B cell (primary cell): ENCODE measurements around the gene AHDC1. TPM values are rescaled to one million over a fixed set of nuclear protein-coding genes. Genes with fewer than 3 reads are reported as not detected.

Source experiments
- ATAC-seq: fragments of 200-7000 bp; cut with Tn5 transposase; one replicate; pipeline ENCODE4 v1.10.0; 2021; ENCODE audit warnings: low read depth, mild to moderate bottlenecking, moderate number of reproducible peaks, moderate library complexity
- CTCF ChIA-PET: fragments of 350-600 bp; sonication (Branson Sonifier 250); formaldehyde crosslinking; loops from one replicate; lab custom pipeline; 2021; ENCODE audit warnings: antibody characterized with exemption, inconsistent platforms; lab: Charles Lee
- POLR2A ChIA-PET: fragments of 350-600 bp; sonication (Branson Sonifier 250); formaldehyde crosslinking; loops from one replicate; lab custom pipeline; 2021; ENCODE audit warnings: antibody characterized with exemption; lab: Charles Lee
- DNase-seq: peaks from one replicate; pipeline ENCODE4 v3.0.0; 2013
- H2AFZ ChIP-seq: 2 replicates; pipeline ENCODE4 v1.6.1; 2012; ENCODE audit warnings: mild to moderate bottlenecking, low read depth, low read length; ENCODE audit not compliant: insufficient read depth, poor library complexity, severe bottlenecking
- H3K27ac ChIP-seq, 2 donors: 1 replicate in 1 of 2; 2 replicates in 1 of 2; pipeline ENCODE4 v1.5.1; 2012 to 2013; ENCODE audit warnings: low read length in 2 of 2, mild to moderate bottlenecking in 2 of 2, moderate library complexity in 1 of 2
- H3K27me3 ChIP-seq, 4 experiments: fragments of 200-600 bp in 1 of 4; sonication (generic) in 1 of 4; replicated peaks in 1 of 4; 1 replicate in 2 of 4; 2 replicates in 2 of 4; pipeline versions ENCODE4 v1.6.1 to v1.7.0; 2013 to 2016; ENCODE audit warnings: low read length in 3 of 4, mild to moderate bottlenecking in 2 of 4, mixed read lengths in 1 of 4, moderate library complexity in 1 of 4; ENCODE audit not compliant: insufficient read depth in 4 of 4, control insufficient read depth in 3 of 4; ENCODE audit errors: control extremely low read depth in 1 of 4
- H3K36me3 ChIP-seq, 2 experiments: replicated peaks in 1 of 2; 1 replicate in 1 of 2; 2 replicates in 1 of 2; pipeline versions ENCODE4 v1.6.1 to v1.7.1; 2013; ENCODE audit warnings: low read length in 1 of 2; ENCODE audit not compliant: insufficient read depth in 2 of 2, control insufficient read depth in 1 of 2; ENCODE audit errors: control extremely low read depth in 1 of 2, extremely low read depth in 1 of 2
- H3K4me1 ChIP-seq, 2 donors: fragments of 200-600 bp in 1 of 2; sonication (generic) in 1 of 2; 1 replicate in 1 of 2; 2 replicates in 1 of 2; pipeline versions ENCODE4 v1.5.1 to v1.6.1; 2013 to 2017; ENCODE audit warnings: low read length in 2 of 2; ENCODE audit not compliant: control insufficient read depth in 2 of 2, insufficient read depth in 2 of 2
- H3K4me2 ChIP-seq: replicated peaks from 2 replicates; pipeline ENCODE3; 2012; ENCODE audit warnings: mild to moderate bottlenecking, low read depth, low read length; ENCODE audit not compliant: poor library complexity, severe bottlenecking
- H3K4me3 ChIP-seq, 5 experiments: fragments of 200-600 bp in 1 of 5; sonication (generic) in 1 of 5; 1 replicate in 3 of 5; 2 replicates in 2 of 5; pipeline versions ENCODE4 v1.5.1 to v1.7.0; 2011 to 2016; ENCODE audit warnings: low read length in 4 of 5, mild to moderate bottlenecking in 4 of 5, low read depth in 2 of 5, control low read depth in 1 of 5, moderate library complexity in 1 of 5; ENCODE audit not compliant: insufficient read depth in 1 of 5; ENCODE audit errors: control extremely low read depth in 1 of 5, extremely low read depth in 1 of 5
- H3K79me2 ChIP-seq: fragments of 200-600 bp; sonication (generic); one replicate; pipeline ENCODE4 v1.6.0; 2016; ENCODE audit warnings: low read length; ENCODE audit not compliant: control insufficient read depth, insufficient read depth
- H3K9ac ChIP-seq: fragments of 200-600 bp; sonication (generic); 2 replicates; pipeline ENCODE4 v1.6.1; 2017; ENCODE audit warnings: mild to moderate bottlenecking, low read length, moderate library complexity
- H3K9me3 ChIP-seq, 3 donors: one replicate each; pipeline versions ENCODE4 v1.6.1 to v1.7.1; 2013; ENCODE audit warnings: low read length in 2 of 3; ENCODE audit not compliant: control insufficient read depth in 2 of 3, insufficient read depth in 1 of 3; ENCODE audit errors: control extremely low read depth in 1 of 3
- H4K20me1 ChIP-seq: 2 replicates; pipeline ENCODE4 v1.6.0; 2012; ENCODE audit warnings: mild to moderate bottlenecking, low read length; ENCODE audit not compliant: insufficient read depth, control insufficient read depth, poor library complexity, severe bottlenecking
- H3K27ac Mint-ChIP-seq: one replicate; pipeline ENCODE4 v1.8.0; 2021; ENCODE audit warnings: mixed read lengths
- H3K27me3 Mint-ChIP-seq: one replicate; pipeline ENCODE4 v1.8.0; 2021; ENCODE audit warnings: mixed read lengths
- H3K4me1 Mint-ChIP-seq: one replicate; pipeline ENCODE4 v1.8.0; 2021; ENCODE audit warnings: mixed read lengths
- H3K4me3 Mint-ChIP-seq: one replicate; pipeline ENCODE4 v1.8.0; 2021; ENCODE audit warnings: mixed read lengths
- H3K9me3 Mint-ChIP-seq: one replicate; pipeline ENCODE4 v1.8.0; 2022; ENCODE audit warnings: mixed read lengths; ENCODE audit not compliant: insufficient read depth
- EZH2 ChIP-seq: IDR thresholded peaks from 2 replicates; pipeline ENCODE4 v1.6.1; 2012; ENCODE audit warnings: borderline replicate concordance, low read depth, mild to moderate bottlenecking, moderate library complexity, low read length; ENCODE audit not compliant: insufficient read depth, poor library complexity, severe bottlenecking
- WGBS: methylation state at CpG from one replicate; pipeline ENCODE4 v1.1.5; 2013; ENCODE audit warnings: missing lambda C conversion rate; ENCODE audit not compliant: insufficient coverage; 5-methylcytosine and 5-hydroxymethylcytosine counted together
- intact Hi-C: fragments of 100-400 bp; cut with micrococcal nuclease; formaldehyde crosslinking; loops from one replicate; pipeline ENCODE4 v1.10.0; 2022
- polyA plus RNA-seq: library from polyadenylated mRNA; depleted of rRNA; stranded (reverse); fragments of >200 nt; gene quantifications from 2 replicates; pipeline ENCODE4 v1.2.3, GENCODE V29; 2012
- total RNA-seq, 2 donors: library from RNA; stranded (reverse); fragments of 120-200 nt in 1 of 2; gene quantifications; 1 replicate in 1 of 2; 2 replicates in 1 of 2; pipeline versions ENCODE4 v1.2.3 to v1.2.4, GENCODE V29; 2013 to 2022
- TF ChIP-seq, protein P1 (sequence below): fragments of 200-600 bp; IDR thresholded peaks from one replicate; pipeline ENCODE4 v1.8.0; 2022; ENCODE audit warnings: antibody characterized with exemption, mild to moderate bottlenecking

AHDC1 gene
- total and polyA plus RNA-seq, 2 donors (not counting 1 experiment from before 2014, with no cell fraction given) = 6.2 to 32.0 TPM

DNA sequence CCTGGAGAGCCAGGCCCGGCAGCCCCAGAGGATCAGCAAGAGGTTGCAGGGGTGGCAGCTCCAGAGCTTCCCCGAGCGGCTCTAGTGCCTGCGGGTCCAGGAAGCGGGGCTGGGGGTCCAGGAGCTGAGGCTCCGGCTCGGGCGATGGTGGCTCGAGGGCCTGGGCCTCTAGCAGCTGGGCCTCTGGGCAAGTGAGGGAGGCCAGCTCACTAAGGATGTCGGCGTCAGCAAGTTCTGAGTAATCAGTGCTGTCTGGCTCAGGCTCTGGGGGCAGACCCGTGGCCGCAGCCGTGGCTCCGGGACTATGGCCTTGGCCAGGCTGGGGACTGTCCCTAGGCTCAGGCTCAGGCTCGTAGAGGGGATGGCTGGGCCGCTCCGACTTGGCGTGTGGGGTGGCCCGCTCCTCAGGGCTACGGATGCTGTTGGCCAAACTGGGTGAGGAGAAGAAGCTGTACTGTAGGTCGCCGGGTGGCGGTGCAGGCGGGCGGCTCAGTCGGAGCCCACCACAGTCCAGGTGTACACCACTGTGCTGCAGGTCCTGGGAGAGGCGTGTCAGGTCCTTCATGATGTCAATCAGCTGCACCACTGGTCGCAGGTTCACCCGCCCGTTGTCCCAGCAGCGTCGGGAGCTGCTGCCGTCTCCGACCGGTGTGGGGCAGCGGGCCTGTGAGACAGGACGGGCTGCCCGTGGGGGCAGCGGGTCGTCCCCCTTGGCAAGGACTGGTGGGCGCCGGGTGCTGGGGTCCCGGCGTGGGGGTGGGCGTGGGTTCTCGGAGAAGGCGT is 52.6 kb downstream of the AHDC1 start:
- POLR2A ChIA-PET = interaction anchor here (0.7 kb wide), 1 partner anchor 102 kb away, joined by 3 read pairs; no protein-coding TSS in a partner anchor
- H3K4me2 ChIP-seq = no peak overlapping the region
- H3K4me3 Mint-ChIP-seq = no peak overlapping the region
- H3K27me3 Mint-ChIP-seq = no peaks in the 10 kb centered on the region
- H3K36me3 ChIP-seq = peaks cover 0 to 32% of the 10 kb centered on the region in 2 experiments
- no peaks in the 10 kb centered on the region for H3K27me3 ChIP-seq
- CTCF ChIA-PET = interaction anchor here (9.7 kb wide), 1 partner anchor 17 kb away, joined by 82 read pairs; no protein-coding TSS in a partner anchor
- H3K27ac Mint-ChIP-seq = no peak overlapping the region
- no peak overlapping the region for H2AFZ ChIP-seq
- H3K4me1 ChIP-seq = peaks cover 19 to 21% of the 10 kb centered on the region in 2 donors
- peaks cover 22% of the 10 kb centered on the region for H3K4me1 Mint-ChIP-seq
- no peaks in the 10 kb centered on the region for H4K20me1 ChIP-seq
- DNase-seq (no peak), ATAC-seq (no peak)
- H3K9ac ChIP-seq = no peak overlapping the region
- TF ChIP-seq, protein P1, sequence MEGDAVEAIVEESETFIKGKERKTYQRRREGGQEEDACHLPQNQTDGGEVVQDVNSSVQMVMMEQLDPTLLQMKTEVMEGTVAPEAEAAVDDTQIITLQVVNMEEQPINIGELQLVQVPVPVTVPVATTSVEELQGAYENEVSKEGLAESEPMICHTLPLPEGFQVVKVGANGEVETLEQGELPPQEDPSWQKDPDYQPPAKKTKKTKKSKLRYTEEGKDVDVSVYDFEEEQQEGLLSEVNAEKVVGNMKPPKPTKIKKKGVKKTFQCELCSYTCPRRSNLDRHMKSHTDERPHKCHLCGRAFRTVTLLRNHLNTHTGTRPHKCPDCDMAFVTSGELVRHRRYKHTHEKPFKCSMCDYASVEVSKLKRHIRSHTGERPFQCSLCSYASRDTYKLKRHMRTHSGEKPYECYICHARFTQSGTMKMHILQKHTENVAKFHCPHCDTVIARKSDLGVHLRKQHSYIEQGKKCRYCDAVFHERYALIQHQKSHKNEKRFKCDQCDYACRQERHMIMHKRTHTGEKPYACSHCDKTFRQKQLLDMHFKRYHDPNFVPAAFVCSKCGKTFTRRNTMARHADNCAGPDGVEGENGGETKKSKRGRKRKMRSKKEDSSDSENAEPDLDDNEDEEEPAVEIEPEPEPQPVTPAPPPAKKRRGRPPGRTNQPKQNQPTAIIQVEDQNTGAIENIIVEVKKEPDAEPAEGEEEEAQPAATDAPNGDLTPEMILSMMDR = no peak
- TF ChIP-seq EZH2 = no peak
- H3K27ac ChIP-seq = no peak overlapping the region
- peaks cover 22% of the 10 kb centered on the region for H3K79me2 ChIP-seq
- H3K4me3 ChIP-seq = no peak overlapping the region
- H3K9me3 Mint-ChIP-seq = no peaks in the 10 kb centered on the region
- H3K9me3 ChIP-seq = no peaks in the 10 kb centered on the region
- intact Hi-C loops = no loop called here
- 96% methylated on average over 41 of the region's 48 CpGs for WGBS

GRCh38 chr1:27550510-27551169 is 53.3 kb downstream of the AHDC1 start:
- no peak overlapping the region for H3K4me3 ChIP-seq
- H3K79me2 ChIP-seq = peaks cover 23% of the 10 kb centered on the region
- Mint-ChIP-seq H3K27me3 (no peaks in the 10 kb centered on the region), H3K4me1 (peaks cover 16% of the 10 kb centered on the region), H3K9me3 (no peaks in the 10 kb centered on the region), H3K27ac (no peak overlapping the region), H3K4me3 (no peak overlapping the region)
- H3K36me3 ChIP-seq = peaks cover 0 to 32% of the 10 kb centered on the region in 2 experiments
- no peaks in the 10 kb centered on the region for H3K27me3 ChIP-seq
- intact Hi-C loops = no loop called here
- CTCF ChIA-PET = interaction anchor here (9.7 kb wide), 1 partner anchor 18 kb away, joined by 82 read pairs; no protein-coding TSS in a partner anchor
- no peaks in the 10 kb centered on the region for H4K20me1 ChIP-seq
- H3K27ac ChIP-seq = no peak overlapping the region
- no peak overlapping the region for H3K9ac ChIP-seq
- POLR2A ChIA-PET = interaction anchor here (0.7 kb wide), 1 partner anchor 103 kb away, joined by 3 read pairs; no protein-coding TSS in a partner anchor
- no peak for DNase-seq
- H3K4me1 ChIP-seq = peaks cover 12 to 14% of the 10 kb centered on the region in 2 donors
- 97% methylated on average over 44 of the region's 44 CpGs for WGBS
- no peak for ATAC-seq
- H3K4me2 ChIP-seq = no peak overlapping the region
- H3K9me3 ChIP-seq = no peaks in the 10 kb centered on the region
- no peak overlapping the region for H2AFZ ChIP-seq
- TF ChIP-seq, protein P1 = no peak
- TF ChIP-seq EZH2 = no peak
